Right cardiac atrium (tissue), 5 donors: ENCODE measurements around the gene CCDC88C. TPM values are rescaled to one million over a fixed set of nuclear protein-coding genes. Genes with fewer than 3 reads are reported as not detected.

Experiments used
- ATAC-seq, 2 donors: fragments of 200-7000 bp; cut with Tn5 transposase; one replicate each; pipeline versions ENCODE4 v1.8.0 to v1.9.1; 2020; ENCODE audit warnings: moderate library complexity in 2 of 2, mild to moderate bottlenecking in 1 of 2
- DNase-seq, 3 donors: peaks; one replicate each; pipeline ENCODE4 v3.0.0-alpha.2; 2020
- H3K27ac ChIP-seq: one replicate; pipeline ENCODE4 v1.5.1; 2013; ENCODE audit warnings: mild to moderate bottlenecking, low read length, control low read depth, moderate library complexity
- H3K27me3 ChIP-seq: one replicate; pipeline ENCODE4 v1.6.1; 2013; ENCODE audit not compliant: control insufficient read depth, insufficient read depth
- H3K4me1 ChIP-seq: one replicate; pipeline ENCODE4 v1.6.1; 2013; ENCODE audit warnings: low read length; ENCODE audit not compliant: control insufficient read depth, insufficient read depth
- H3K4me3 ChIP-seq: one replicate; pipeline ENCODE4 v1.5.1; 2013; ENCODE audit warnings: low read length, control low read depth
- H3K9me3 ChIP-seq: one replicate; pipeline ENCODE4 v1.6.1; 2013; ENCODE audit warnings: low read length; ENCODE audit not compliant: control insufficient read depth
- WGBS: extraction: QIAGEN DNeasy Blood & Tissue Kit; methylation state at CpG from one replicate; pipeline ENCODE4 v1.1.7; 2013; 5-methylcytosine and 5-hydroxymethylcytosine counted together
- intact Hi-C, 4 donors: fragments of 100-400 bp; cut with DNase I; formaldehyde crosslinking; loops; one replicate each; pipeline versions ENCODE4 v1.11.0 to v1.14.0; 2022 to 2023
- polyA plus RNA-seq: library from polyadenylated mRNA; stranded (reverse); fragments of 200-250 nt; gene quantifications from one replicate; pipeline ENCODE4 v1.2.3, GENCODE V29; 2013
- total RNA-seq, 4 donors: library from RNA; stranded (reverse); fragmentation: NEBNext Ultra II Directional; extraction: Animal tissue kit (Norgen Biotek cat#: 25700); gene quantifications; one replicate each; pipeline ENCODE4 v1.2.1, GENCODE V29; 2021
- donor health status: healthy with polysubstance abuse.
- donor health status: DM: no; HTN: yes; CAD: no.
- donor health status: DM: no; HTN: no; CAD: no.
- donor health status: DM: no; HTN: yes; CAD: no; lungs with severe emphysema.
- donor health status: DM: yes; HTN: yes; CAD: no.

CCDC88C gene
- total and polyA plus RNA-seq, 5 donors = 2.5 to 5.4 (median 4.3) TPM

DNA sequence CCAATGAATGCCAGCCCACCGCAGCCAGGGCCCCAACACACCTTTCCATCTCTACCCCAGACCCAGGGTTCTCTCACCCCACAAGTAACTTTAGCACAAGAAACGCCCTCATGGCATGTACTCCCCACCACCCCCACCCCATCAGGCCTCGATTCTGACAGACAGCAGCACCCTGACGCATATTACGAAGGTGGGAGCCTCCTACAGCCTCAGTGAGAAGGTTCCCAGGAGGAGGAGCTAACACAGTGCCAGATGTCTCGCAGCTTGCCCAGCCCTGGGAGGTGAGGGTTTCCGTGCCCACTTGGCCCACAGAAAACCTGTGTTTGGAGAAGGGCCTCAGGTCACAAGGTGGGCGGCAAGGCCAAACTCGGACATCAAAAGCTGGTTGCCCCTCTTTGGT lies 32.4 kb downstream of the CCDC88C start:
- no peak overlapping the region for H3K27ac ChIP-seq
- H3K4me1 ChIP-seq = no peaks in the 10 kb centered on the region
- no peaks in the 10 kb centered on the region for H3K27me3 ChIP-seq
- intact Hi-C loops = no loop called here
- WGBS = 93% methylated on average over 9 of the region's 9 CpGs
- no peak for ATAC-seq
- no peak overlapping the region for H3K4me3 ChIP-seq
- no peaks in the 10 kb centered on the region for H3K9me3 ChIP-seq
- DNase-seq = no peak

DNA sequence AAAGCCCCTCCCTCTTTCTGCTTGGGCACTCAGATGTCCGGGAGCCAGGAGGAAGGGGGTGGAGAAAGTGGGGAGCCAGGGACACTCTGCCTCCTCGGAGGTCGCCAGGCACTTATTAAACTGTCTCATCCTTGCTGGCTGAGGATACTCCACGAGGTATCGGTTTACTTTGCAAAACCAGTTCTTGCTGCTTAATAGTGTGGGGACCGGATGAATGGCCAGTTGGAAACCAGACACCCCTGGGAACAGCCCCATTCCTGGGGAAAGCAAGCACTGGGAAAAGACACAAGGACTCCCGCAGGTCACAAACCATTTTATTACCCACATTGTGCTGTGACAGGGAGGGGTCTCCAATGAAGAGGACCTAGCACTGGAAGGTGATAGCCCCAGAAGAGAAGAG lies 34.2 kb downstream of the CCDC88C start:
- ATAC-seq = no peak
- intact Hi-C loops = no loop called here
- Histone ChIP-seq H3K4me3 (no peak overlapping the region), H3K4me1 (no peaks in the 10 kb centered on the region), H3K9me3 (no peaks in the 10 kb centered on the region), H3K27me3 (no peaks in the 10 kb centered on the region), H3K27ac (no peak overlapping the region)
- WGBS = 55% methylated on average over 7 of the region's 7 CpGs
- no peak for DNase-seq

DNA sequence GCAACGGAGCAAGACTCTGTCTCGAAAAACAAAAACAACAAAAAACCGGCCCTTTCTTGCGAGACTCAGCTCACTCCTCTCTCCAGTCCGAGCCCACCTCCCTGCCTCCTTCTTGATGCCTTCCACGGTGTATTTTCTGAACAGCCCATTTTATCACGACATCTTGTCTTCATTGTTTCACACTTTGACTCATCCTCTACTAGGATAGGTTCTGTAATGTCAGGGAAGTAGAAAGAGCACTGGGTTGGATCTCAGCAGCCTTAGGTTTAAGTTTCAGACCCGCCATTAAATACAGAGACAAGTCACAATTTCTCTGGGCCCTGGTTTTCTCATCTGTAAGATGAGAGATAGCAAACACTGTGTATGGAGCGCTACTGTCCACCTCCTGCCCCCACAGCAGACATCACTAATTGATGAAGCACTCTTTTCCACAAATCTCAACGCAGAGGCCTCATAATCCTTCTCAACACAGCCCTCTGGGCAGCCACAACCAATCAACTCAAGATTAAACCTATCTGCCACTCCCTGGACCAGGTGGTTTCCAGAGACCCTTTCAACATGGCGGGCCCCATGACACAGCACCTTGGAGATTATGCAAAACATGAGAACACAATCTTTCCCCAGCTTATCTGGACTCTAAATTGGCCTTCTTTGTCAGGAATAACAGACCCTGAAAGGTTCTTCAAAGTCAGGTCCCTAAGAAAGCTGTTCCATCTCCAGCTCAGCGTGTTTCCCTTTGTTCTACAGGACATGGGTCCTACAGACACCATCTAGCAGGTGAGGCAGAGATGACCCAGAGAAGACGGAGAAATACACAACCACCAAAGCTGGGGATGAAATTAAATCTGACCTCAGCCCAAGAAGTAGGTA lies 35.6 kb downstream of the CCDC88C start:
- no peak overlapping the region for H3K4me3 ChIP-seq
- no peaks in the 10 kb centered on the region for H3K9me3 ChIP-seq
- no peaks in the 10 kb centered on the region for H3K27me3 ChIP-seq
- DNase-seq (no peak), ATAC-seq (no peak)
- 94% methylated on average over 13 of the region's 13 CpGs for WGBS
- intact Hi-C loops = no loop called here
- no peak overlapping the region for H3K27ac ChIP-seq
- H3K4me1 ChIP-seq = peaks cover 3% of the 10 kb centered on the region

DNA sequence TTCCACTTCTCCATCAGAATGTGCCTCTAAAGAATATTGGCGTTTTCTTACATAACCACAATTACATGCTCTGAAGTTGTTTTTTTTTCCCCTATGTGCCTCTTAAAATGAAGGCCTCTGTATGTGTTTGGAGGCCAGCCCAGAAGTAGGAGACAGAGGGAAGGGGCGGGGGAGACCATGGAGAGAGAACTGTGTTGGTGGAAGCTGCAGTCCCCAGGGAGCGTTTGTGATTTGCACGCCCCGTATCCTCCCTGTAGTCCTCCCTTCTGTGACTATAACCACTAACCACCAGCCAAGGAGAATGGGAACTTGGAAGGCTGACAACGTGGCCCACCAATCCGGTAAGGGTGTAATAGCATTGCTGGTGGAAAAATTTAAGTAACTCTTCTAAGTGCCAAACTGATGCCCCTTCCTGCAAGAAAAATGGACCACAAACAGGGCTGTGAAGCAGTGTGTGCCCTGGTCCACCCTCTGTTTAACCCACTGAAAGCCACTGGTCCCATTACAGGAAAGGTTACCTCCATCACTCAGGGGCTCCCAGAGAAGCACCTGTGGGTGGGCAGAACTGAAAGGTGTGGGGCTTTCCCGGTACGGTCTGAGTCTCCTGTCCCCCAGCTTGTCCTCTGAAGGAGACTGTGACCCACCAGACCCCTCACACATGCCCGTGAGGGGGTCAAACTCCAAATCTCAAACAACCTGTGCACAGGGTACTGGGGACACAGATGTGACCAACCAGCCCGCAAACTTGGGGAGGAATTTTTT lies 36.8 kb downstream of the CCDC88C start:
- H3K4me1 ChIP-seq = peaks cover 3% of the 10 kb centered on the region
- ATAC-seq = peak; percentile 42 to 75
- peak in 2 of 3 donors; percentile 44 to 62 for DNase-seq
- WGBS = 45% methylated on average over 11 of the region's 11 CpGs
- H3K9me3 ChIP-seq = no peaks in the 10 kb centered on the region
- no peak overlapping the region for H3K27ac ChIP-seq
- no peak overlapping the region for H3K4me3 ChIP-seq
- H3K27me3 ChIP-seq = no peaks in the 10 kb centered on the region
- intact Hi-C loops = no loop called here

DNA sequence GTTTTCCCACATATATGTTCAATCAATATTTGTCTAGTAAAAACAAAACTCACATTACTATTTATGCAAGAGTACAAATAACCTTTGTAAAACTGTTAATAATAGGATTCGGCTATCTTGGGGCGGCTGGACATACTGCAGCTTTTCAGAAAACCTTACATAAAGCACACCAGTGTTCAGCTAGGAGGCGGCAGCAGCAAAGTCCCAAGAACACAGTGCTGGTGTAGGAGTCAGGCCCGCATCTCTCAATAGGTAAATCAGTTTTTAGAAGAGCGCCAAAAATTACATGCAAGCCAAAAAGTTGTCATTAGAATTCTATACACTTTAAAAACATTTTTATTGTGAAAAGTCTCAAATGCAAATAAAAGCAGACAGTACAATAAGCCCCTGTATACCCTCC lies 37.5 kb downstream of the CCDC88C start:
- DNase-seq (no peak), ATAC-seq (no peak)
- intact Hi-C loops = no loop called here
- Histone ChIP-seq H3K4me3 (no peak overlapping the region), H3K27ac (no peak overlapping the region), H3K27me3 (no peaks in the 10 kb centered on the region), H3K9me3 (no peaks in the 10 kb centered on the region), H3K4me1 (peaks cover 3% of the 10 kb centered on the region)
- 84% methylated on average over 5 of the region's 5 CpGs for WGBS

DNA sequence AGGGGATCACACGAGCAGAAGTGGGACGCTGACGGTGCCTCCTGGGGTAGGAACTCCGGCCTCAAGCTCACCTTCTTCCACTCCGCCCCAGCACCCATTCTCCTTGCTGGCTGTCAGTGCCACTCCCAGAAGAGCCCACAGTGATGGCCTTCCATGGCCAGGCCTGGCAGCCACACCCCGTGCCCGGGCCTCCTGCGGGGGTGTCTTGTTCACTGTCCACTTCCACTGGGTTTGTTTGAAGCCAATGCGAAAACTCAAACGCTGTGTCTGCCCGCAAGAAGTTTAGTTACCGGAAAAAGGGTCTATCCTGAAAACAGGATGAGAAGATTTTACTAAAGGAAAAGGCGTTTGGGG lies 38.1 kb downstream of the CCDC88C start:
- WGBS = 83% methylated on average over 13 of the region's 13 CpGs
- intact Hi-C loops = no loop called here

DNA sequence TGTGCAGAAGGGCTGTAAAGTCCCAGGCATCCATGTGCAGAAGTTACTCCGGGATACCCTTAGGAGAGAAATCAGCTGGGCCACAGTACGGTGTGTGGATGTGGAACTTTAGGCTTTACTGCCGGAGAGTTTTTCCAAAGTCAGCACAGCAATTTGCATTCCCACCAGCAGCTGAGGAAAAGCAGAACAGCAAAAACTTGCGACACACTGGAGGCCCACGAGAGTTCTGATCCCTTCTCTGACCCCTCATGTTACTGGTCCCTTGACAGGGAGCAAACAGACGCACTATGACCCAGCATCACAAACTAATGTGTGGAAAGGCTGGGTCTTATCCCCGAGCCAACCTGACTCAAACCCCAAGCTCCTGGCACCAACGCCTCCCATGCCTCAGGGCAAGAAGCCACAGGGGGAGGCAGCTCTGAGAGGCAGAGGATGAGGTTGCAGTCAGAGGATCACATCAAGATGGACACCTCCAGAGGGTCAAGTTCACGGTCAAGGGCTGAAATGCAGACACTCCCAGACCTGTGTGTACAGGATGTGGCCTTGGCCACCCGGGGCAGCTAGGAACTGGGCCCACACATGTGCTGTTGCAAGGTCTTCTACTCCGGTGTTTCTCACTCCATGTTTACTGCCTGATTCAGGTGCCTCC lies 38.6 kb downstream of the CCDC88C start:
- H3K4me1 ChIP-seq = peaks cover 3% of the 10 kb centered on the region

More for the DNA sequence above, 38.1 kb downstream of the CCDC88C start:
- Histone ChIP-seq H3K4me3 (no peak overlapping the region), H3K4me1 (peaks cover 3% of the 10 kb centered on the region), H3K27me3 (no peaks in the 10 kb centered on the region), H3K9me3 (no peaks in the 10 kb centered on the region), H3K27ac (no peak overlapping the region)
- DNase-seq (no peak), ATAC-seq (no peak)

DNA sequence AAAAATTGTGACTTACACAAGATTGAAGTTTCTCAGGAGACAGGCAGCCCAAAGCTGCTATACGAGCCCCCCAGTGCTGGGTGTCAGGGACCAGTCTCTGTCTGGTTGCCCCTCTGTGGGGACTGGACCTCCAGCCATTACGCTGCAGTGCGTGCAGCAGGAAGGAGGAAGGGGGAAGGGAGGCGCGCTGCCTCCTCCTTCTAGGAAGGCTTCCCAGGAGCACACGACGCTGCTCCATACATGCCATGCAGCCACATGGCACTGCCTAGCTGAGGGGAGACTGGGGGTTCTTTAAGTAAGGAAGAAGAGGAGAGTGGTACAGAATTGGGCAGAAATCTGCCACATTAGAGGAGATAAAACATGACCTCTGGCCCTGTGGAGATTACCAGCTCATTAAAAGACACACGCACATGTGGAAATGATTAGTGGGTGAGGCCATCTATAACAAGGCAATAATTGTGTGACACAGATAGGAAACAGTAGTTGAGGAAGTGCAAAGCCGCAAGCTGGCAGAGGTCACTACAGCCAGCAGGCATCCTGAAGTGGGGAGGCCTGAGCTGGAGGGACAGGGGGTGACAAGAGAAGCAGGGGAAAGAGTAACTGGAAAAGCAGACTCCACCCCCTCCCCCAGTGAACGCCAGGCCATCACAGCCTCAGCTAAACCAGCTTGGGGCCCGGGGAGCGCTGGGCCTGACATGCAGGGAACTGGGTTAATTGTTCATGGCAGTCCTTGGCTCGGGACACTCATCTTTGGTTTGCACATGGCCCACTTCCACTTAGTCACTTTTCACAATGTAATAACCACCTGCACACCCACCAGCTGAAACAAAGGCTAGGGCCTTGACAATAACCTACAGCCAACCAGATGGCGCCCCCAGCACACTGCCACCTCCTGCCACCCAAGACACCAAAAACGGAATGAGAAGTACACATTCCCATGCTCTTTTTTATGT lies 39.6 kb downstream of the CCDC88C start:
- no peaks in the 10 kb centered on the region for H3K27me3 ChIP-seq
- whole genome bisulfite sequencing = 63% methylated on average over 15 of the region's 15 CpGs
- H3K9me3 ChIP-seq = no peaks in the 10 kb centered on the region
- no peak for ATAC-seq
- peak in 1 of 3 donors; percentile 17 for DNase-seq
- peaks cover 5% of the 10 kb centered on the region for H3K4me1 ChIP-seq
- intact Hi-C loops = no loop called here
- no peak overlapping the region for H3K27ac ChIP-seq
- no peak overlapping the region for H3K4me3 ChIP-seq

More for the DNA sequence above, 38.6 kb downstream of the CCDC88C start:
- Histone ChIP-seq H3K9me3 (no peaks in the 10 kb centered on the region), H3K4me3 (no peak overlapping the region), H3K27ac (no peak overlapping the region), H3K27me3 (no peaks in the 10 kb centered on the region)
- intact Hi-C loops = no loop called here
- ATAC-seq (no peak), DNase-seq (peak in 1 of 3 donors; percentile 50)
- 77% methylated on average over 11 of the region's 11 CpGs for WGBS

DNA sequence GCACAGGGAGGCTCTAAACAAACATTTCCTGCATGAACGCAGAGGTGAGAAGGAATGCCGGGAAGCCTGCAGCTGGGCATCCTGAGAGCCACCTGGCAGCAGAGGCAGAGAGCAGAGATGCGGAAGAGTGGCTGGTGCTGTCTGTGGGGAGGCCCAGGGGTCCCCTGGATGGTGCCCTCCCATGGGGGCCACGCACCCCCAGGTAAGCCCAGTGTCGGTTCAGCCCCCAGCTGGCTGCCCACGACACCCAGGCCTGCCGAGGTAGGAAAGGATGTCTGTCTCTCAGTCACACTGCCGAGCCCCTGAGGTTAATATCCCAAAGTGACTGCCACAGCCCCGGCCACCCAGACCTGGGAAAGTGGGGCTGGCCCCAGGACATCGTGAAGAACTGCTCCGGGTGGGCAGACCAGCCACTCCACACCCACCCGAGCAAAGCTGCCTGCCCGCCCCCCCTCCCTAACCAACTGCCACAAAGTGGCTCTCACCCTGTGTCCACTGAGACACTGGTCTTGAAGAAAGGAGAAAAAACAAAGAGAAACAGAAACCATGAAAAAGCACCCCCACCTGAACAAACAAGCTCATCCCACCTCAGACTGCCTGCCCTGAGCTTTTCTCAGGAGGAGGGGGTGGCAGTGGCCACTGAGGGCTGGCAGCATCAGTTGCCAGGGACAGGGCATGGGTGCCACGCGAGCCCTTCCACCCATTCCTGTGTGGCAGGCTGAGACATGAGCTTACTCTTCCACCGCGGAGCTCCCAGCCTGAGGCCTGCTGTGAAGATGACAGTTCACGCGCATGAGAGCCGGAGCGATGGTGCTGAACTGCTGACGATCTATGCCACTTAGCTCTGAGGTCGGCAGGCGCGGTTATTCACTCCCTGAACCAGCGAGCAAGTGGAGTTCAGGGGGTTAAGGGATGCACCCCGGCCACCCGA lies 40.8 kb downstream of the CCDC88C start:
- no peak for DNase-seq
- Histone ChIP-seq H3K27me3 (no peaks in the 10 kb centered on the region), H3K4me3 (no peak overlapping the region), H3K27ac (no peak overlapping the region), H3K4me1 (peaks cover 9% of the 10 kb centered on the region), H3K9me3 (no peaks in the 10 kb centered on the region)
- 76% methylated on average over 28 of the region's 28 CpGs for WGBS
- intact Hi-C loops = no loop called here
- ATAC-seq = no peak
